Measurements from ENCODE around the gene LASP1. TPM values are rescaled to one million over a fixed set of nuclear protein-coding genes. Genes with fewer than 3 reads are reported as not detected.

LASP1 gene
- total RNA-seq, 2 donors from 2014 or later, result 160 to 172 TPM

DNA sequence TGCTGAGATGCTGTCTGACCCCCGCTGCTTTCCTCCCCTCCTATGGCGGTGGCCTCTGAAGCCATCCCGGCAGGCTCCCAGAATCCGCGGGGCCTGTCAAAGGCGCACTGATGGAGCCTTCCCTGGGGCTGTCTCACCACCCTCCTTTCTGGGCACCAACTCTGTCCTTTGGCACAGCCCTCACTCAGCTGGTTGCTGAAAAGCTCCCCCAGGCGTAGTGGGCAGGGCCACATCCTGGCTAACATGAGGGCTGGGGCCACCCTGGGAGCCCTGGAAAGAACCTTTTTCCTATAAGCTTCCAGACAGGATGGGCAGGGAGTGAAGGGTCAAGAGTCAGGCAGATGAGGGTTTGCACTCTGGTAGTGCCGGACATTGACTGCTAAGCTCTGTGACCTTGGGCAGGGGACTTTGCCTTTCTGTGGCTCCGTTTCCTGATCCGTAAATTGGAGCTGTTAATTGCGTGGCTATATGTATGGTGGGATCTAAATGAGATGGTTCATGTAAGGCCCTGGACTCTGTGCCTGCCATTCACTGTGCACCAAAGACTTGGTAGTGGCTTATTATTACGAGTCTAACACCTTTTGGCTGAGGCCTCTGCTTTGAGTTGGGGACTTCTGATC lies 27.9 kb downstream of the LASP1 start:
- peaks cover 60% of the 10 kb centered on the region for H3K4me1 Mint-ChIP-seq (ENCODE audit: low read depth)
- H3K36me3 Mint-ChIP-seq (ENCODE audit: insufficient read depth in 2 of 2), result peaks cover 7 to 26% of the 10 kb centered on the region in 2 donors
- DNase-seq, result no peak
- H3K27me3 Mint-ChIP-seq (ENCODE audit: low read depth), result no peaks in the 10 kb centered on the region
- H3K27ac Mint-ChIP-seq, result peak overlapping the region; percentile 71
- H3K4me3 Mint-ChIP-seq, result peak overlapping the region; percentile 69 to 79
- peaks cover 0 to 1% of the 10 kb centered on the region in 2 donors for H3K9me3 Mint-ChIP-seq
- ATAC-seq (replicated peaks in 1 of 2), result peak in 1 of 2 donors; percentile 3

DNA sequence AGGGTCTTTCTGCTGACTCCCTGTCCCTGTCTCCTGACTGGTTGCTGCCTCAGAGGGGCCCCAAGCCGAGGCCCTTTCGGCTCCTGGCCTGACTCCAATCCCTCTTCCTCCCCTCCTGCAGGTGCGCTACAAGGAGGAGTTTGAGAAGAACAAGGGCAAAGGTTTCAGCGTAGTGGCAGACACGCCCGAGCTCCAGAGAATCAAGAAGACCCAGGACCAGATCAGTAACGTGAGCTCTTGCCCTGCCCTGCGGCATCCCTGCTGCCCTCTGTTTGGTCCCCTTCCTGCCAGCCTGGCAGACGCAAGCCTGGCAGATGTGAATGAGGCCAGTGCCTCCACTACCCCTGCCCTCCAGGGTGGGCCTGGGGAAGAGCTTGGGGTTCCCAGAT lies 28.4 kb downstream of the LASP1 start:
- DNase-seq (peak; percentile 34 to 48), ATAC-seq (replicated peaks in 1 of 2) (peak; percentile 50 to 53)
- Mint-ChIP-seq H3K27ac (peak overlapping the region; percentile 71), H3K27me3 (ENCODE audit: low read depth) (no peaks in the 10 kb centered on the region), H3K4me1 (ENCODE audit: low read depth) (peaks cover 59% of the 10 kb centered on the region), H3K4me3 (peak overlapping the region; percentile 69 to 79), H3K9me3 (peaks cover 0 to 1% of the 10 kb centered on the region in 2 donors), H3K36me3 (ENCODE audit: insufficient read depth in 2 of 2) (peaks cover 7 to 28% of the 10 kb centered on the region in 2 donors)

DNA sequence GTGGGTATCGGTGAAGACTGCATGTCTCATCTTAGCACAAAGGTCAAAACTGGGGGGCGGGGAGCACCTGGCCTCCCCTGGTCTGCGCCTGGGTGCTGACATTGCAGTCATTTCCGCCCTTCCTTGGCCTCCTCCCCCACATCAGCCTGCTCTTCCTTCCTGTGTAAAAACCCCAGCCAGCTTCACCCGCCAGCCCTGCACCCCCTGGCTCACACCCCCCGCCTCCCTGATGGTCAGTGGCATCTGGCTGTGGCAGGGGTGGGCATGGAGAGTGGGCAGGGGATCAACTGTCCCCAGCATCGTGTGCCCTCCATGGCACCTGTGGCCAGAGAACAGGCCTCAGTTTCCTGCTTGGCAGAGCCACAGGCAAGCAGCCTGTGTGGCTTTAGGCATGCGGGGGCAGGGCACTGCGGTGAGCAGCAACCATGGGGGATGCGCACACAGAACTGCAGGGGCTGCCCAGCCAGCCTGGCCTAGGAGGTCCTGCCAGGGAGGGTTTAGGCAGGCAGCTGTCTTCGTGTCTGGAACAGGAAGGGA lies 29.0 kb downstream of the LASP1 start:
- H3K27ac Mint-ChIP-seq, result peak overlapping the region; percentile 71
- ATAC-seq (replicated peaks in 1 of 2) (peak; percentile 92 to 93), DNase-seq (peak; percentile 90 to 91)
- H3K36me3 Mint-ChIP-seq (ENCODE audit: insufficient read depth in 2 of 2), result peaks cover 7 to 31% of the 10 kb centered on the region in 2 donors
- H3K27me3 Mint-ChIP-seq (ENCODE audit: low read depth), result no peaks in the 10 kb centered on the region
- H3K4me1 Mint-ChIP-seq (ENCODE audit: low read depth), result peaks cover 57% of the 10 kb centered on the region
- H3K4me3 Mint-ChIP-seq, result peak overlapping the region; percentile 69 to 79
- peaks cover 0 to 1% of the 10 kb centered on the region in 2 donors for H3K9me3 Mint-ChIP-seq

DNA sequence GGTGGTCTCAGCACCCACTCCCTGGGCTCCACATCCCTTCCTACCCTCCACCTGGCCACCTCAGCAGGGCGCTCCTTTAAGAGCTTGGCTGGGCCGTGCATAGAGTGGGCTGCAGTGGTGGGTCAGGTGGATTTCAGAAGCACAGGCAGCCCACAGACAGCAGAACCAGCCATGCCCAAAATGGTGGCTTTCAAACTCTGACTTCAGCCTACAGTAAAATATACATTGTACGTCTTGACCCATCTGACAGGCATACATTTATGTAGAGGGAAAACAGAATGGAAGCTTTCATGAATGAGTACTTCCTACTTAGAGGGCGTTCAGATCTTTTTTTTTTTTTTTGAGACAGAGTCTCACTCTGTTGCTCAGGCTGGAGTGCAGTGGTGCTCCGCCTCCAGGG lies 29.6 kb downstream of the LASP1 start:
- Mint-ChIP-seq H3K27me3 (ENCODE audit: low read depth) (no peaks in the 10 kb centered on the region), H3K4me3 (peak overlapping the region; percentile 69 to 79), H3K4me1 (ENCODE audit: low read depth) (peaks cover 51% of the 10 kb centered on the region), H3K27ac (peak overlapping the region; percentile 71), H3K9me3 (peaks cover 0 to 1% of the 10 kb centered on the region in 2 donors), H3K36me3 (ENCODE audit: insufficient read depth in 2 of 2) (peaks cover 7 to 32% of the 10 kb centered on the region in 2 donors)
- no peak for ATAC-seq (replicated peaks in 1 of 2)
- DNase-seq, result no peak

DNA sequence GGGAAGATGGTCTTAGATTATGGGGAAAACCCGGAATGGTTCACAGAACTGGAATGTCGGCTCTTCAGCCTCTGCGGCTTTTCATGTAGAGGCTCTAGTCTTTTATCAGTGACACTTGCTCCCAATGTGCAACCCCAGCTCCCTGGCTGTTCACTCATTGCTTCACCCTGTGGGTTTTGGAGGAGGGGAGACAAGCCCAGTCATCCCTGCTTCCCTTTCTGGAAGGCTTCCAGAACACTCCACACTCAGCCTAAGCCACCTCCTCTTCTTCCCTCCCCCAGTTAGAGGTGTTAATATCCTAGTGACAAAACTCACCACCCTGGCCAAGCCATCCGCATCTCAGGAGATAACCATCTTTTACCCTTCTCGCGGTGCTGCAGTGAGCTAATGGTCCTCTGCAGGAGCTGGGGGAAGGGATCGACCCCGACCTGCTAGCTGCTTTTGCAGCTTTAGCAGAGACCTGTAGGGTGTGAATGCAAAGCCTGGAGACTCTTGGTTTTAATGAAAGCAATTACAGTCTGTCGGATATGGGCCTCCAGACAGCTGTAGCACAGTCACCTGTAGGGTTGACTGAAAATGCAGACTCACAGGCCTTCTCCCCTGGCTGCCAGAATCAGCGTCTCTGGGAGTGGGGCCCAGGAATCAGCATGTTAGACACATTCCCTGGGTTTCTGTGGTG lies 31.3 kb downstream of the LASP1 start:
- Mint-ChIP-seq H3K4me1 (ENCODE audit: low read depth) (peaks cover 60% of the 10 kb centered on the region), H3K9me3 (peaks cover 0 to 1% of the 10 kb centered on the region in 2 donors), H3K27me3 (ENCODE audit: low read depth) (no peaks in the 10 kb centered on the region), H3K36me3 (ENCODE audit: insufficient read depth in 2 of 2) (peaks cover 10 to 35% of the 10 kb centered on the region in 2 donors), H3K27ac (peak overlapping the region; percentile 69), H3K4me3 (peak overlapping the region; percentile 37 to 41)
- no peak for DNase-seq
- ATAC-seq (replicated peaks in 1 of 2), result no peak

DNA sequence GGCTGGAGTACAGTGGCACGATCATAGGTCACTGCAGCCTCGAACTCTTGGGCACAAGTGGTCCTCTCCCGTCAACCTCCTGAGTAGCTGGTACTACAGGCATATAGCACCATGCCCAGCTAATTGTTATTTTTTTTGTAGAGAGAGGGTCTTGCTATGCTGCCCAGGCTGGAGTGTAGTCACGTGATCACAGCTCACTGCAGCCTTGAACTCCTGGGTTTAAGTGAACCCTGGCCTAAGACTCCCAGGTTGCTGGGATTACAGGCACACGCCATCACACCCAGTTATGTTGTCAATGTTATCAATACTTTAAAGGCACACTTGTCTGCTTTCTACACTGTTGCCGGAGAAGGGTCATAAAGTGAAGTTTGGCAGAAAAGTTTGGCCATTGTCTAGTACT lies 33.5 kb downstream of the LASP1 start:
- ATAC-seq (replicated peaks in 1 of 2), result no peak
- Mint-ChIP-seq H3K27ac (no peak overlapping the region), H3K9me3 (no peaks in the 10 kb centered on the region), H3K4me3 (no peak overlapping the region), H3K4me1 (ENCODE audit: low read depth) (peaks cover 56% of the 10 kb centered on the region), H3K36me3 (ENCODE audit: insufficient read depth in 2 of 2) (peaks cover 3 to 24% of the 10 kb centered on the region in 2 donors), H3K27me3 (ENCODE audit: low read depth) (no peaks in the 10 kb centered on the region)
- no peak for DNase-seq

DNA sequence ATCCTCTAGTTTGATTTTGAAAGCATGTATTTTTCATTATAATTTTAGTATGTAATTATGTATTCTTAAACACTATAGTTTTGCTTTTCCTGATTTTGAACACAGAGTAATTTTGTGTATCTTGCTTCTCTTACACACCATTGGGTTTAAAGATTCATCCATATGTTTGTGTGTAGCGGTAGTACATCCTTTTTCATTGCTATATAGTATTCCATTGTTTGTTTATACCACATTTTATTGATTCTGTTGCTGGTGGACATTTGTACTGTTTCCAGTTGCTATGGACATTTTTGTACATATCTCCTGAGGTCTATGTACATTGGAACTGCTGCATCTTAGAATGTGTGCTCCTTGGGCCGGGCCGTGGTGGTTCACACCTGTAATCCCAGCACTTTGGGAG lies 35.0 kb downstream of the LASP1 start:
- ATAC-seq (replicated peaks in 1 of 2), result no peak
- Mint-ChIP-seq H3K27ac (no peak overlapping the region), H3K4me3 (no peak overlapping the region), H3K9me3 (no peaks in the 10 kb centered on the region), H3K27me3 (ENCODE audit: low read depth) (no peaks in the 10 kb centered on the region), H3K36me3 (ENCODE audit: insufficient read depth in 2 of 2) (peaks cover 3 to 17% of the 10 kb centered on the region in 2 donors), H3K4me1 (ENCODE audit: low read depth) (peaks cover 42% of the 10 kb centered on the region)
- DNase-seq, result no peak

DNA sequence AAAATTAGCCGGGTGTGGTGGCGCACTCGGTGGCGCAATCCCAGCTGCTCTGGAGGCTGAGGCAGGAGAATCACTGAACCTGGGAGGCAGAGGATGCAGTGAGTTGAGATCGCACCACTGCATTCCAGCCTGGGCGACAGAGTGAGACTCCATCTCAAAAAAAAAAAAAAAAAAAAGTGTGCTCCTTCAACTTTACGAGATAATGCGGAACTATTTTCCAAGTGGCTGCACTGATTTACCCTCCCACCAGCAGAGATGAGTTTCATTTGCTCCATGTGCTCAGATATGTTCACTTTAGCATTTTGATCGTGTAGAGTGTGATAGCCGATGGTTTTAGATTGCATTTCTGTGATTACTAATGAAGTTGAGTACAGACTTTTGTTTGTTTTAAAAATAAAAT lies 35.5 kb downstream of the LASP1 start:
- Mint-ChIP-seq H3K36me3 (ENCODE audit: insufficient read depth in 2 of 2) (peaks cover 3 to 17% of the 10 kb centered on the region in 2 donors), H3K27ac (peak overlapping the region; percentile 80), H3K4me3 (no peak overlapping the region), H3K27me3 (ENCODE audit: low read depth) (no peaks in the 10 kb centered on the region), H3K9me3 (no peaks in the 10 kb centered on the region), H3K4me1 (ENCODE audit: low read depth) (peaks cover 40% of the 10 kb centered on the region)
- DNase-seq, result no peak
- ATAC-seq (replicated peaks in 1 of 2), result no peak

DNA sequence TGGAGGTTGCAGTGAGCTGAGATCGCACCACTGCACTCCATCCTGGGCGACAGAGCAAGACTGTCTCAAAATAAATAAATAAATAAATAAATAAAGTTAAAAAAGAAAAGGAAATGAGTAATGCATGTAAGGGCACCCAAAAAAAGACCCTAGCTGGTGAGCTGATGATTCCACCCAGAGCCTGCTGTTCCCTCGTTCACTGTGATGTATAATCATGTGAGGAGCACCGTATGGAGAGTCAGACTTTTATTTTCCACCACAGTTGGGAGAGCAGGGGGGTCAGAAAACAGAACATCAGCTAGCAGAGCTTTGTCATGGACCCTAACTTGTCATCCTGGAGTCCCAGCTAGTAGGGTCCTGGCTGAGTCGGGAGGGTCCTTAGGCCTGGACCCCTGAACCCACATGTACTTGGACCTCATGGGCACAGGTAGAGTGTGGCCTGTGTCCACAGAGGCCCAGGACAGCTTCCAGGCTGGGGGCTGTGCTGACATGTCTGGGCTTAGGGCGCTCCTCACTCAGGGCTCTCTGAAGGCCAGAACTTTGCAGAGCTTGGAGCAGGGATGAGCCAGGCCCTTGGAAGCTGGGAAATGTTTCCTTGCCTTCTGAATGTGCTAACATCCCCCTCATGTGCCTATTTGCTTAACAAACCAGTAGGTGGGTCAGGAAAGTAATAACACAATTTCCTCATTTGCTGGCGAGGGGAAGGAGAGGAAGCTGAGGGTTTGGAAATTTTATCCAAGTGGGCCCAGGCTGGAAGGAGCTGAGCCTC lies 36.8 kb downstream of the LASP1 start:
- Mint-ChIP-seq H3K27ac (no peak overlapping the region), H3K27me3 (ENCODE audit: low read depth) (no peaks in the 10 kb centered on the region), H3K9me3 (no peaks in the 10 kb centered on the region), H3K36me3 (ENCODE audit: insufficient read depth in 2 of 2) (peaks cover 3 to 14% of the 10 kb centered on the region in 2 donors), H3K4me1 (ENCODE audit: low read depth) (peaks cover 30% of the 10 kb centered on the region), H3K4me3 (no peak overlapping the region)
- DNase-seq (no peak), ATAC-seq (replicated peaks in 1 of 2) (no peak)

DNA sequence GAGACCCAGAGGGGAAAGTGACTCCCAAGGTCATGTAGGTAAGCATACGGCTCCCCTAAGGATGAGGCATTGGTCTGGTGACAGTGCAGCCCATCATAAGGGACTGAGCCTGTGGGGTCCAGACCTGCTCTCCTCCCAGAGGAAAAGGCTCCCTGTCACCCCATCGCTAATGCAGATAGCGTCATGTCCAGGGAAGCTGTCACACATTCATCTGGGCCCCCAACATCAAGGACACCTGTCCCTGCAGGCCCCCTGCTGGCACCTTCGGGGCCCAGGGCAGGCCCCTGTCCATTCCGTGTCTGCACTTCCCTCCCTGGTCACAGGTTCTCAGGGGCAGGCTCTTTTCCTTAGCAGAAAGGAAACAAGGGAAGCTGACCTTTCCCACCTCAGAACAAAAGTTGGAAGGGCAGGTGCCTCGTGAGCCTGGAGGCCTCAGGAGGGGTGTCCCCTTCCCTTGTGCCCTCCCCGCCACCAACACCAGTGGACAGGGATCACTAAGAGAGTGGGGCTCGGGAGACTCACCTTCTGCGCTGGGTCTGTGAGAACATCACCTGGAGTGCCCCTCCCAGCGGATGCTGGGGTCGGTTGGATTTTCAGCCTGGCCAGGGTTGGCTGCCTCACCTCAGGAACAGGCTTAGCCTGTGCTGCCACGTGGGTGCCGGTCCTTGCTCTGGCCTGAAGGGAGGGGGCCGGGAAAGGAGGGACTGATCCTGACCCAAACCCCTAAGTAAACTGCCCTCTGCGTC lies 38.2 kb downstream of the LASP1 start:
- H3K4me1 Mint-ChIP-seq (ENCODE audit: low read depth), result peaks cover 27% of the 10 kb centered on the region
- no peaks in the 10 kb centered on the region for H3K9me3 Mint-ChIP-seq
- no peaks in the 10 kb centered on the region for H3K27me3 Mint-ChIP-seq (ENCODE audit: low read depth)
- ATAC-seq (replicated peaks in 1 of 2) (peak in 1 of 2 donors; percentile 11), DNase-seq (no peak)
- H3K4me3 Mint-ChIP-seq, result no peak overlapping the region
- no peak overlapping the region for H3K27ac Mint-ChIP-seq
- H3K36me3 Mint-ChIP-seq (ENCODE audit: insufficient read depth in 2 of 2), result peaks cover 3 to 12% of the 10 kb centered on the region in 2 donors

DNA sequence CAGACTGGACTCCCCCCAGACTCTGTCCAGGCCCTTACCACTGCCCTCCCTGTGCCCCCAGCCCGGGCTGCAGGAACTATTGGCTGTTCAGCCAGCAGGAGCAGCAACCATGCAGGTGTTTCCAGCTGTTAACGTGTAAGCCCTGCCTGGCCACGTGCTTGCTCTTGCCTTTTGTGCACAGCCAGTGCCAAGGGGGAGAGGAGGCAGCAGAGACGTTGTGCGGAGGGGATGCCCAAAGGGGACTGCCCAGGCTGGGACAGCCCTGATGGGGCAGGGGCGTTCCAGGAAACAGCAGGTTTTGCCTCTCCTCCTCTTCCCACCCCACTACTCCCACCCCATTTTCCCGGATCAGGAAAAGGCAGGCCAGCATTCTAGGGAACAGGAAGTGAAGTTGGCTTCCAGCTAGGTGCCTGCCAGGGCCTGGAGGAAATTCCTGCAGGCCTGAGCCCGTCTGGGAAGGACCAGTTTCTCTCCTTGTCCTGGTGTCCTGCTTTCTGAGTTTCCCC lies 38.9 kb downstream of the LASP1 start:
- Mint-ChIP-seq H3K4me3 (no peak overlapping the region), H3K9me3 (no peaks in the 10 kb centered on the region), H3K27me3 (ENCODE audit: low read depth) (no peaks in the 10 kb centered on the region), H3K4me1 (ENCODE audit: low read depth) (peaks cover 22% of the 10 kb centered on the region), H3K27ac (no peak overlapping the region), H3K36me3 (ENCODE audit: insufficient read depth in 2 of 2) (peaks cover 3 to 9% of the 10 kb centered on the region in 2 donors)
- DNase-seq (no peak), ATAC-seq (replicated peaks in 1 of 2) (peak in 1 of 2 donors; percentile 20)

DNA sequence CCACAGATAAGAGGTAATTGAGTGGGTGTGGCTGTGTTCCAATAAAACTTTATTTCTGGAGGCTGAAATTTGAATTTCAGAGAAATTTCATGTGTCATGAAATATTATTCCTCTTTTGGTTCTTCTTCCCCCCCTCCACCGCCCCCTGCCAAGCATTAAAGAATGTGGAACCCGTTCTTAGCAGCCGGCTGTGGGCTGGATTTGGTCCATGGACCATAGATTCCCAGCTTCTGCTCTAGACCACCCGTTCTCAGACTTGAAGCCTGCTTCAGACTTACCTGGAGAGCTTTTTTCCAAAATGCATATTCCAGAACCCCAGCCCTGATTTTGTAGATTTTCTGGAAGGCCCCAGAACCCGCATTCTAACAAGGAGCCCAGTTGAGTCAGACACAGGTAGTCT lies 40.5 kb downstream of the LASP1 start:
- H3K4me3 Mint-ChIP-seq, result no peak overlapping the region
- ATAC-seq (replicated peaks in 1 of 2) (no peak), DNase-seq (no peak)
- peaks cover 0 to 3% of the 10 kb centered on the region in 2 donors for H3K36me3 Mint-ChIP-seq (ENCODE audit: insufficient read depth in 2 of 2)
- H3K27ac Mint-ChIP-seq, result no peak overlapping the region
- no peaks in the 10 kb centered on the region for H3K27me3 Mint-ChIP-seq (ENCODE audit: low read depth)
- H3K4me1 Mint-ChIP-seq (ENCODE audit: low read depth), result peaks cover 20% of the 10 kb centered on the region
- H3K9me3 Mint-ChIP-seq, result no peaks in the 10 kb centered on the region
